ENCODE results near the gene CHTF18.

CHTF18 gene

GRCh38 chr16:776824-777223 lies 11.6 kb upstream of the CHTF18 start:
- DNase-seq = no peak

- DNase-seq = no peak
These were observed 10.6 kb upstream of the CHTF18 start for GRCh38 chr16:777826-778225.

- DNase-seq = no peak
These were observed 10.0 kb upstream of the CHTF18 start for GRCh38 chr16:778447-778846.

- DNase-seq = no peak
These were observed 9.4 kb upstream of the CHTF18 start for GRCh38 chr16:778909-779527.

- DNase-seq = no peak
These were observed 8.9 kb upstream of the CHTF18 start for GRCh38 chr16:779561-779960.

GRCh38 chr16:780296-780695 lies 8.1 kb upstream of the CHTF18 start:
- DNase-seq = no peak

GRCh38 chr16:781346-782010 lies 6.9 kb upstream of the CHTF18 start:
- no peak for DNase-seq

- no peak for DNase-seq
These were observed 6.2 kb upstream of the CHTF18 start for GRCh38 chr16:782258-782657.

GRCh38 chr16:782766-783403 lies 5.5 kb upstream of the CHTF18 start:
- DNase-seq = no peak

GRCh38 chr16:783404-784161 lies 4.8 kb upstream of the CHTF18 start:
- no peak for DNase-seq

- no peak for DNase-seq
These were observed 4.0 kb upstream of the CHTF18 start for GRCh38 chr16:784431-784830.

- DNase-seq = peak; percentile 76
These were observed 2.6 kb upstream of the CHTF18 start for GRCh38 chr16:785563-786535.

- DNase-seq = no peak
These were observed 976 bp upstream of the CHTF18 start for GRCh38 chr16:787321-787966.

GRCh38 chr16:787978-788398 lies 432 bp upstream of the CHTF18 start, which contains the start of gene RPUSD1:
TSS of gene RPUSD1 (minus strand) at chr16:788381. CDS start at chr16:787737, 644 bp downstream.
- no peak for DNase-seq

- no peak for DNase-seq
These were observed 901 bp downstream of the CHTF18 start for GRCh38 chr16:789191-789850.

GRCh38 chr16:790086-790485 lies 1.7 kb downstream of the CHTF18 start:
- no peak for DNase-seq

GRCh38 chr16:791131-791530 lies 2.7 kb downstream of the CHTF18 start:
- no peak for DNase-seq

GRCh38 chr16:792221-792995 lies 4.0 kb downstream of the CHTF18 start:
- DNase-seq = no peak

GRCh38 chr16:793414-793813 lies 5.0 kb downstream of the CHTF18 start:
- DNase-seq = no peak

GRCh38 chr16:794091-794822 lies 5.8 kb downstream of the CHTF18 start:
- DNase-seq = no peak

All from activated naive CD4-positive, alpha-beta T cell treated with Interleukin-2 at 50 U/mL for 16 hours (primary cell).